IMR-90 (cell line): ENCODE results near the gene RAB31. TPM values are rescaled to one million over a fixed set of nuclear protein-coding genes. Genes with fewer than 3 reads are reported as not detected.

Experiments used
- ATAC-seq: fragments of 200-7000 bp; cut with Tn5 transposase; 2 replicates; pipeline ENCODE4 v1.9.1; 2020; ENCODE audit warnings: low read depth, mild to moderate bottlenecking, moderate library complexity
- BruUV-seq: library from RNA; stranded (reverse); fragments of 400-500 nt; replicated peaks from 2 replicates; lab custom pipeline; 2021; lab: Mats Ljungman, UMichigan
- CTCF ChIA-PET: fragments of 300-600 bp; formaldehyde crosslinking; extraction: SDS; loops from one replicate; lab custom pipeline; 2021; ENCODE audit warnings: antibody characterized with exemption; lab: Yijun Ruan, JAX
- POLR2A ChIA-PET: fragments of 300-600 bp; sonication (Branson Sonifier 250); formaldehyde crosslinking; loops from one replicate; lab custom pipeline; 2022; ENCODE audit warnings: antibody characterized with exemption; ENCODE audit not compliant: unreplicated experiment; lab: Charles Lee
- DNase-seq: peaks from one replicate; pipeline ENCODE4 v3.0.0; 2013
- H2AFZ ChIP-seq: replicated peaks from 2 replicates; pipeline ENCODE3; 2013; ENCODE audit warnings: low read length, mild to moderate bottlenecking; ENCODE audit not compliant: poor library complexity
- H2AK5ac ChIP-seq: 2 replicates; pipeline ENCODE4 v1.6.1; 2013; ENCODE audit warnings: low read depth, low read length, inconsistent platforms
- H2AK9ac ChIP-seq: replicated peaks from 2 replicates; pipeline ENCODE3; 2013; ENCODE audit warnings: mild to moderate bottlenecking, low read depth, low read length, moderate library complexity; ENCODE audit not compliant: poor library complexity
- H2BK120ac ChIP-seq: 2 replicates; pipeline ENCODE4 v1.6.1; 2013; ENCODE audit warnings: low read depth, low read length, inconsistent platforms
- H2BK15ac ChIP-seq: 3 replicates; pipeline ENCODE4 v1.6.1; 2013; ENCODE audit warnings: low read depth, low read length, inconsistent platforms
- H2BK20ac ChIP-seq: 2 replicates; pipeline ENCODE4 v1.6.1; 2013; ENCODE audit warnings: low read depth, mild to moderate bottlenecking, inconsistent platforms, low read length, moderate library complexity
- H2BK5ac ChIP-seq: 2 replicates; pipeline ENCODE4 v1.6.1; 2013; ENCODE audit warnings: mild to moderate bottlenecking, low read depth, low read length, inconsistent platforms; ENCODE audit not compliant: poor library complexity, severe bottlenecking
- H3K14ac ChIP-seq: replicated peaks from 2 replicates; pipeline ENCODE4 v1.6.1; 2013; ENCODE audit warnings: low read depth, low read length, inconsistent platforms
- H3K18ac ChIP-seq: 2 replicates; pipeline ENCODE4 v1.6.1; 2013; ENCODE audit warnings: low read depth, low read length, control low read depth
- H3K23ac ChIP-seq: 2 replicates; pipeline ENCODE4 v1.6.1; 2013; ENCODE audit warnings: low read depth, low read length, inconsistent platforms
- H3K27ac ChIP-seq: 2 replicates; pipeline ENCODE4 v1.5.1; 2013; ENCODE audit warnings: mild to moderate bottlenecking, control low read depth, low read length; ENCODE audit not compliant: insufficient read depth
- H3K27me3 ChIP-seq: 2 replicates; pipeline ENCODE4 v1.6.1; 2013; ENCODE audit warnings: low read length; ENCODE audit not compliant: control insufficient read depth, insufficient read depth
- H3K36me3 ChIP-seq: 2 replicates; pipeline ENCODE4 v1.6.1; 2013; ENCODE audit warnings: low read length, mixed read lengths; ENCODE audit not compliant: control insufficient read depth, insufficient read depth
- H3K4ac ChIP-seq: 2 replicates; pipeline ENCODE4 v1.6.1; 2013; ENCODE audit warnings: low read depth, low read length, inconsistent platforms
- H3K4me1 ChIP-seq: 2 replicates; pipeline ENCODE4 v1.6.1; 2013; ENCODE audit warnings: low read length, mixed read lengths; ENCODE audit not compliant: control insufficient read depth, insufficient read depth
- H3K4me2 ChIP-seq: 2 replicates; pipeline ENCODE4 v1.6.1; 2013; ENCODE audit warnings: low read depth, mild to moderate bottlenecking, control low read depth, low read length, moderate library complexity
- H3K4me3 ChIP-seq: 2 replicates; pipeline ENCODE4 v1.5.1; 2013; ENCODE audit warnings: low read depth, mild to moderate bottlenecking, control low read depth, low read length, moderate library complexity; ENCODE audit not compliant: insufficient read depth
- H3K56ac ChIP-seq: 2 replicates; pipeline ENCODE4 v1.6.1; 2013; ENCODE audit warnings: low read length, inconsistent platforms; ENCODE audit not compliant: insufficient read depth; ENCODE audit errors: extremely low read depth
- H3K79me1 ChIP-seq, 2 experiments: 2 replicates each; pipeline ENCODE4 v1.6.1; 2013; ENCODE audit warnings: low read length in 2 of 2, inconsistent platforms in 1 of 2, low read depth in 1 of 2
- H3K9ac ChIP-seq: 2 replicates; pipeline ENCODE4 v1.6.1; 2013; ENCODE audit warnings: low read depth, low read length, control low read depth
- H3K9me1 ChIP-seq: 2 replicates; pipeline ENCODE4 v1.6.1; 2013; ENCODE audit warnings: low read length, inconsistent platforms; ENCODE audit not compliant: insufficient read depth
- H3K9me3 ChIP-seq: 2 replicates; pipeline ENCODE4 v1.6.1; 2013; ENCODE audit warnings: low read length; ENCODE audit not compliant: control insufficient read depth, insufficient read depth
- H4K20me1 ChIP-seq: 2 replicates; pipeline ENCODE4 v1.6.1; 2013; ENCODE audit warnings: low read length, inconsistent platforms; ENCODE audit not compliant: insufficient read depth
- H4K5ac ChIP-seq: 2 replicates; pipeline ENCODE4 v1.6.1; 2013; ENCODE audit warnings: mild to moderate bottlenecking, low read depth, low read length, control low read depth
- H4K8ac ChIP-seq, 2 experiments: 2 replicates each; pipeline ENCODE4 v1.6.1; 2013; ENCODE audit warnings: low read depth in 2 of 2, low read length in 2 of 2, control low read depth in 1 of 2, inconsistent platforms in 1 of 2
- H4K91ac ChIP-seq: 2 replicates; pipeline ENCODE4 v1.6.1; 2013; ENCODE audit warnings: low read depth, low read length, inconsistent platforms; ENCODE audit not compliant: insufficient read depth
- BHLHE40 ChIP-seq: fragments of 150-350 bp; IDR thresholded peaks from 2 replicates; pipeline ENCODE4 v1.6.1; 2016; ENCODE audit warnings: mild to moderate bottlenecking, low read depth, low read length
- CEBPB ChIP-seq: IDR thresholded peaks from 2 replicates; pipeline ENCODE4 v1.6.1; 2012; ENCODE audit warnings: low read depth, low read length, improper control_type of control experiment
- CHD1 ChIP-seq: IDR thresholded peaks from 2 replicates; pipeline ENCODE4 v1.6.1; 2012; ENCODE audit warnings: low read depth, low read length, improper control_type of control experiment
- CTCF ChIP-seq: conservative IDR thresholded peaks from 2 replicates; pipeline ENCODE4 v1.5.1; 2012; ENCODE audit warnings: mild to moderate bottlenecking, low read depth, low read length, improper control_type of control experiment
- ELK1 ChIP-seq: fragments of 150-350 bp; IDR thresholded peaks from 2 replicates; pipeline ENCODE4 v1.6.1; 2016; ENCODE audit warnings: low read depth, mild to moderate bottlenecking, low read length, moderate library complexity, borderline replicate concordance
- FOS ChIP-seq: fragments of 150-350 bp; IDR thresholded peaks from 2 replicates; pipeline ENCODE4 v1.6.1; 2016; ENCODE audit warnings: low read depth, low read length
- MAFK ChIP-seq: IDR thresholded peaks from 2 replicates; pipeline ENCODE4 v1.6.1; 2012; ENCODE audit warnings: low read depth, low read length, improper control_type of control experiment
- MAZ ChIP-seq: IDR thresholded peaks from 2 replicates; pipeline ENCODE4 v1.6.1; 2012; ENCODE audit warnings: low read depth, mild to moderate bottlenecking, low read length, improper control_type of control experiment, moderate library complexity, borderline replicate concordance
- MXI1 ChIP-seq: IDR thresholded peaks from 2 replicates; pipeline ENCODE4 v1.6.1; 2012; ENCODE audit warnings: low read depth, mild to moderate bottlenecking, low read length, moderate library complexity, borderline replicate concordance
- NFE2L2 ChIP-seq: fragments of 150-350 bp; IDR thresholded peaks from 2 replicates; pipeline ENCODE4 v1.6.1; 2016; ENCODE audit warnings: low read depth, mild to moderate bottlenecking, low read length
- POLR2A ChIP-seq: IDR thresholded peaks from 2 replicates; pipeline ENCODE4 v1.6.1; 2012; ENCODE audit warnings: mild to moderate bottlenecking, low read depth, low read length
- RAD21 ChIP-seq: IDR thresholded peaks from 2 replicates; pipeline ENCODE4 v1.6.1; 2012; ENCODE audit warnings: low read length, improper control_type of control experiment
- RCOR1 ChIP-seq: IDR thresholded peaks from 2 replicates; pipeline ENCODE4 v1.6.1; 2012; ENCODE audit warnings: mild to moderate bottlenecking, low read length, improper control_type of control experiment; ENCODE audit not compliant: insufficient replicate concordance
- RFX5 ChIP-seq: IDR thresholded peaks from 2 replicates; pipeline ENCODE4 v1.8.0; 2012; ENCODE audit warnings: low read depth, mild to moderate bottlenecking, low read length, moderate library complexity
- SMC3 ChIP-seq: fragments of 150-350 bp; IDR thresholded peaks from 2 replicates; pipeline ENCODE4 v1.6.1; 2016; ENCODE audit warnings: low read depth, mild to moderate bottlenecking, antibody characterized with exemption, low read length, moderate library complexity
- WGBS, 2 experiments: methylation state at CpG; one replicate each; pipeline versions ENCODE4 v1.1.5 to v1.1.7; 2013; ENCODE audit warnings: missing lambda C conversion rate in 2 of 2; ENCODE audit not compliant: insufficient read length in 1 of 2; ENCODE audit errors: extremely low coverage in 2 of 2; 5-methylcytosine and 5-hydroxymethylcytosine counted together
- dilution Hi-C: fragments of 300-500 bp; cut with HindIII; formaldehyde crosslinking; loops from one replicate; pipeline ENCODE4 v1.14.3; 2018; ENCODE audit warnings: low sequenced_read_pairs; ENCODE audit not compliant: unreplicated experiment
- in situ Hi-C: fragments of 300-500 bp; cut with MboI; formaldehyde crosslinking; loops from 3 replicates; pipeline ENCODE4 v1.14.3; 2019; ENCODE audit warnings: low sequenced_read_pairs, inconsistent platforms, mixed read lengths
- intact Hi-C: fragments of 100-400 bp; cut with micrococcal nuclease; formaldehyde crosslinking; loops from 2 replicates; pipeline ENCODE4 v1.10.0; 2022
- polyA plus RNA-seq, 3 experiments: library from polyadenylated mRNA; depleted of rRNA; stranded (reverse); fragments of >200 nt; gene quantifications; 2 replicates each; pipeline ENCODE4 v1.2.3, GENCODE V29; 2012; ENCODE audit warnings: low replicate concordance in 1 of 3
- total RNA-seq: library from RNA; depleted of rRNA; stranded (reverse); fragments of >200 nt; gene quantifications from 2 replicates; pipeline ENCODE4 v1.2.3, GENCODE V29; 2012

Gene RAB31
- total and polyA plus RNA-seq, 2 of the 4 experiments (the other 2 are of a cell fraction), result 13.8 to 26.9 TPM

GRCh38 chr18:9721893-9722550 is 13.9 kb downstream of the RAB31 start (continued):
- no peak for TF ChIP-seq RAD21

- H3K79me1 ChIP-seq, result peaks cover 16 to 61% of the 10 kb centered on the region in 2 experiments
- H2BK20ac ChIP-seq, result no peak overlapping the region
- H2AFZ ChIP-seq, result no peak overlapping the region
- H4K5ac ChIP-seq, result no peak overlapping the region
- no peak overlapping the region for H3K9ac ChIP-seq
- H3K9me3 ChIP-seq, result peaks cover 3% of the 10 kb centered on the region; the same call in 1 of the 2 replicates
- no peak overlapping the region for H3K4ac ChIP-seq
- H3K9me1 ChIP-seq, result peaks cover 11% of the 10 kb centered on the region
- peaks cover 5% of the 10 kb centered on the region for H3K36me3 ChIP-seq
- WGBS, 2 experiments, result no CpG with 5 or more reads among the region's 3 CpGs
- no peak for DNase-seq
- in situ Hi-C loops (loop anchor here (25.0 kb wide), 1 partner anchor 215 kb away; no protein-coding TSS in a partner anchor), dilution Hi-C loops (no loop called here), intact Hi-C loops (no loop called here)
- POLR2A ChIA-PET, result no interaction called here
- no peak overlapping the region for H3K56ac ChIP-seq
- no peak overlapping the region for H2BK5ac ChIP-seq
- peaks cover 27% of the 10 kb centered on the region for H4K20me1 ChIP-seq
- no peak overlapping the region for H2AK9ac ChIP-seq
- H3K4me1 ChIP-seq, result peaks cover 6% of the 10 kb centered on the region
- H2AK5ac ChIP-seq, result no peak overlapping the region
- H4K8ac ChIP-seq, result no peak overlapping the region
- H3K27me3 ChIP-seq, result no peaks in the 10 kb centered on the region
- H3K18ac ChIP-seq, result no peak overlapping the region
- no peak overlapping the region for H2BK120ac ChIP-seq
- no TSS peak for BruUV-seq
- no peak overlapping the region for H2BK15ac ChIP-seq
- H4K91ac ChIP-seq, result no peak overlapping the region
- H3K4me3 ChIP-seq, result no peak overlapping the region
- CTCF ChIA-PET, result interaction anchor here (0.7 to 0.9 kb wide), 2 partner anchors 28 to 818 kb away, joined by 4 read pairs; no protein-coding TSS in a partner anchor
- no peak overlapping the region for H3K23ac ChIP-seq
- TF ChIP-seq RCOR1, result no peak
- TF ChIP-seq BHLHE40, result no peak
- no peak for TF ChIP-seq POLR2A
- no peak for TF ChIP-seq NFE2L2
- TF ChIP-seq RAD21, result no peak
- TF ChIP-seq MAZ, result no peak
- TF ChIP-seq FOS, result no peak
- no peak for TF ChIP-seq SMC3
- no peak for TF ChIP-seq CHD1
- no peak for TF ChIP-seq MXI1
- no peak for TF ChIP-seq MAFK
- TF ChIP-seq CEBPB, result no peak
- TF ChIP-seq RFX5, result no peak
- no peak for TF ChIP-seq ELK1
- no peak for TF ChIP-seq CTCF
- no peak overlapping the region for H3K27ac ChIP-seq
- no peak for ATAC-seq
- H3K4me2 ChIP-seq, result no peak overlapping the region
- H3K14ac ChIP-seq, result no peak overlapping the region
Observed at GRCh38 chr18:9722691-9723090, 14.6 kb downstream of the RAB31 start.
